GM21619 (cell line): ENCODE results near the gene ZFAND2A.
"Not testable (repeated sequence)": the region's sequence is repeated elsewhere in the genome, so short reads cannot be mapped to it uniquely, and the experiment has no call there.

Experiments used
- ATAC-seq: cut with Tn5 transposase; IDR thresholded peaks from one replicate; pipeline ENCODE4 v1.9.1; 2021; ENCODE audit not compliant: unreplicated experiment

ZFAND2A gene

GRCh38 chr7:1127001-1127400 lies 33.0 kb downstream of the ZFAND2A start:
- ATAC-seq, result no peak

GRCh38 chr7:1125603-1125969 lies 34.4 kb downstream of the ZFAND2A start:
- ATAC-seq, result no peak

GRCh38 chr7:1124816-1125602 lies 35.0 kb downstream of the ZFAND2A start:
- ATAC-seq, result no peak

GRCh38 chr7:1124164-1124563 lies 35.8 kb downstream of the ZFAND2A start:
- no peak for ATAC-seq

GRCh38 chr7:1123715-1124114 lies 36.3 kb downstream of the ZFAND2A start:
- no peak for ATAC-seq

GRCh38 chr7:1122832-1123501 lies 37.0 kb downstream of the ZFAND2A start:
- no peak for ATAC-seq

GRCh38 chr7:1121886-1122831 lies 37.8 kb downstream of the ZFAND2A start:
- ATAC-seq, result no peak

- no peak for ATAC-seq
Measured at GRCh38 chr7:1121476-1121875, 38.5 kb downstream of the ZFAND2A start.

GRCh38 chr7:1120791-1121190 lies 39.2 kb downstream of the ZFAND2A start:
- no peak for ATAC-seq

- no peak for ATAC-seq
Measured at GRCh38 chr7:1119201-1119600, 40.8 kb downstream of the ZFAND2A start.

- ATAC-seq, result no peak
Measured at GRCh38 chr7:1117321-1117928, 42.6 kb downstream of the ZFAND2A start.

GRCh38 chr7:1116383-1117008 lies 43.5 kb downstream of the ZFAND2A start:
- not testable (repeated sequence) for ATAC-seq

GRCh38 chr7:1115171-1116045 lies 44.6 kb downstream of the ZFAND2A start:
- not testable (repeated sequence) for ATAC-seq

GRCh38 chr7:1114505-1114904 lies 45.5 kb downstream of the ZFAND2A start:
- no peak for ATAC-seq

- ATAC-seq, result no peak
Measured at GRCh38 chr7:1114088-1114487, 45.9 kb downstream of the ZFAND2A start.

GRCh38 chr7:1113548-1113885 lies 46.5 kb downstream of the ZFAND2A start:
- ATAC-seq, result no peak

- no peak for ATAC-seq
Measured at GRCh38 chr7:1112625-1113547, 47.1 kb downstream of the ZFAND2A start.

- ATAC-seq, result no peak
Measured at GRCh38 chr7:1112109-1112508, 47.9 kb downstream of the ZFAND2A start.

GRCh38 chr7:1111156-1111555 lies 48.8 kb downstream of the ZFAND2A start:
- ATAC-seq, result no peak
